Measurements from ENCODE around the gene PPFIA2. TPM values are rescaled to one million over a fixed set of nuclear protein-coding genes. Genes with fewer than 3 reads are reported as not detected.

The PPFIA2 gene
- total RNA-seq, 1 donor from 2014 or later = 1.0 TPM

DNA sequence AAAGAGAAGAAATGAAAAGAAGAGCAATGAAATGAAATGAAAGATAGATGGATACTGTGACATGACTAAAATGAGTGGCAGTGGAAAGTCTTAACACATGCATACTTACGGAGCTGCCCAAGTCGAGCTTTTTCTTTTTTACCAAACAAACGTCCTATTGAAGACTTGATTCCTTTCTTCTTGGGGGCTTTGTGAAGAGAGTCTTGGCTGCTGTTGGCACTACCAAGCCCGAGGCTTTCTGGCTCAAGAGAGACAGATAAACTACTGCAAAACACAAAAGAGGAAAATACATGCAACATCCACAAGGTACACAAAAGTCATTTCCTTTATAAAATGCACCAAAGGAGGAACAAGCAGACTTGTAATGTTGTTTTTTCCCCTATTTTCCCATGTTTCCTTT lies 420.1 kb downstream of the PPFIA2 start:
- Histone ChIP-seq H3K27me3 (ENCODE audit: control insufficient read depth in 3 of 3, insufficient read depth in 3 of 3, low read length in 3 of 3) (no peaks in the 10 kb centered on the region), H3K27ac (ENCODE audit: low read depth, low read length) (no peak overlapping the region), H3K9me3 (ENCODE audit: control insufficient read depth in 3 of 3, low read length in 3 of 3) (no peaks in the 10 kb centered on the region), H3K36me3 (ENCODE audit: control insufficient read depth in 3 of 3, insufficient read depth in 3 of 3, low read length in 3 of 3) (no peaks in the 10 kb centered on the region), H3K4me1 (ENCODE audit: control insufficient read depth in 3 of 3, insufficient read depth in 3 of 3, low read length in 3 of 3) (no peaks in the 10 kb centered on the region), H3K4me3 (ENCODE audit: low read length in 3 of 3) (no peak overlapping the region), H3K9ac (ENCODE audit: low read depth in 1 of 3, low read length in 3 of 3) (no peak overlapping the region)

DNA sequence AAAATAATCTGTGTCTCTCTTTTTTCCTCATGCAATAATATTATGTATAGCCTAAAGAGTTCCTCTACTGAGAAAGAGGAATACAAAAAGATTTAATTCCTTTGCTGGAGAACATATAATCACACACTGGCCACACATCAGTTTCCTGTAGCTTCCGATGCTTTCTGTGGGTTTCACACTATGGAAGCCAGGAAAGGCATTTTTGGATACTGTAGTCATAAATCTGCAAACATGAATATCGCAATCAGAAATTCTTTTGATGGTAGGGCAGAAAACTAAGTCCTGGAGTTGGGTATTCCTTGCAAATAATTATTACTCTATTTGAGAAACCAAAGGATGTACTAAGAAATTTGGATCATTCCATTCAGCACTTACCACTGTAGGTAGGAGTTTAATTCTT lies 421.3 kb downstream of the PPFIA2 start:
- no peak overlapping the region for H3K27ac ChIP-seq (ENCODE audit: low read depth, low read length)
- H3K4me1 ChIP-seq (ENCODE audit: control insufficient read depth in 3 of 3, insufficient read depth in 3 of 3, low read length in 3 of 3) = no peaks in the 10 kb centered on the region
- H3K36me3 ChIP-seq (ENCODE audit: control insufficient read depth in 3 of 3, insufficient read depth in 3 of 3, low read length in 3 of 3) = no peaks in the 10 kb centered on the region
- H3K27me3 ChIP-seq (ENCODE audit: control insufficient read depth in 3 of 3, insufficient read depth in 3 of 3, low read length in 3 of 3) = no peaks in the 10 kb centered on the region
- H3K9me3 ChIP-seq (ENCODE audit: control insufficient read depth in 3 of 3, low read length in 3 of 3) = no peaks in the 10 kb centered on the region
- no peak overlapping the region for H3K4me3 ChIP-seq (ENCODE audit: low read length in 3 of 3)
- H3K9ac ChIP-seq (ENCODE audit: low read depth in 1 of 3, low read length in 3 of 3) = no peak overlapping the region

DNA sequence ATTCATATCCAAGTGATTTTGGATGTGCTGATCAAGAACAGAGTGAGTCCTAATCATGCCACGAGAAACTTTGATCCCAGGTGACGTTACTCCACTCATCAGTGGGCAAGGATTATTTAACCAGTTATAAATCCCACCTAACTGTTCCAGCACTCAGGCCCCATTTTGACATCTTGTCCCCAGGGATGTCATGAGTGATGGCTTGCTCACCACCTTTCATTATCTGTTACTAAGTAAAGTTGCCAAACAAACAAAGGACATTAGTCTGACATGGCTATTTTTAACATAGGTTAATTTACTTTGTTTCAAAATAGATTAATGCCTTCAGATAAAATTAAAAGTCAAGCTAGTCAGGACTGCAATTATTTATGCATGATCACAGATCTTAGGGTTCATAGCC lies 425.3 kb downstream of the PPFIA2 start:
- Histone ChIP-seq H3K9ac (ENCODE audit: low read depth in 1 of 3, low read length in 3 of 3) (no peak overlapping the region), H3K27me3 (ENCODE audit: control insufficient read depth in 3 of 3, insufficient read depth in 3 of 3, low read length in 3 of 3) (no peaks in the 10 kb centered on the region)

DNA sequence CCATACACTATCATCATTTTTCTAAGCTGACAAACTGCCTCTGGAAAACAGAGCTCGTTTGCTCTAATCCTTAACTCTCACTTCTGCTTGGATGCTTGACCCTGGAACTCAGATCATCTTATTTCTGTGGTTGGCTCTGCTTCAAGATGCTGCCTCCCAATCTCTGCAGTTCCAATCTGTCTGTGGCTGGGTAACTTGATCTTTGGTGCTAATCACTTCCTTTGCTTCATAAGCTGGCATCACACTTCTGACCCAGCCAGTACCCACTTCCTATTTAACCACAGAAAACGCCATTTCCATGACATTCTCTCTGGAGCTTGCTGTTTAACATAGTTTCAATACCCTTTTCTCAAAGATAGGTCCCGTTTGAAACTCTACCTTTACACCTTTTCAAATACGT lies 427.1 kb downstream of the PPFIA2 start:
- H3K27me3 ChIP-seq (ENCODE audit: control insufficient read depth in 3 of 3, insufficient read depth in 3 of 3, low read length in 3 of 3) = no peaks in the 10 kb centered on the region
- no peak overlapping the region for H3K9ac ChIP-seq (ENCODE audit: low read depth in 1 of 3, low read length in 3 of 3)
- no peaks in the 10 kb centered on the region for H3K4me1 ChIP-seq (ENCODE audit: control insufficient read depth in 3 of 3, insufficient read depth in 3 of 3, low read length in 3 of 3)
- no peak overlapping the region for H3K27ac ChIP-seq (ENCODE audit: low read depth, low read length)
- no peaks in the 10 kb centered on the region for H3K9me3 ChIP-seq (ENCODE audit: control insufficient read depth in 3 of 3, low read length in 3 of 3)
- H3K4me3 ChIP-seq (ENCODE audit: low read length in 3 of 3) = no peak overlapping the region
- no peaks in the 10 kb centered on the region for H3K36me3 ChIP-seq (ENCODE audit: control insufficient read depth in 3 of 3, insufficient read depth in 3 of 3, low read length in 3 of 3)

More for the DNA sequence above, 425.3 kb downstream of the PPFIA2 start:
- Histone ChIP-seq H3K4me1 (ENCODE audit: control insufficient read depth in 3 of 3, insufficient read depth in 3 of 3, low read length in 3 of 3) (no peaks in the 10 kb centered on the region), H3K9me3 (ENCODE audit: control insufficient read depth in 3 of 3, low read length in 3 of 3) (no peaks in the 10 kb centered on the region), H3K36me3 (ENCODE audit: control insufficient read depth in 3 of 3, insufficient read depth in 3 of 3, low read length in 3 of 3) (no peaks in the 10 kb centered on the region), H3K27ac (ENCODE audit: low read depth, low read length) (no peak overlapping the region), H3K4me3 (ENCODE audit: low read length in 3 of 3) (no peak overlapping the region)

DNA sequence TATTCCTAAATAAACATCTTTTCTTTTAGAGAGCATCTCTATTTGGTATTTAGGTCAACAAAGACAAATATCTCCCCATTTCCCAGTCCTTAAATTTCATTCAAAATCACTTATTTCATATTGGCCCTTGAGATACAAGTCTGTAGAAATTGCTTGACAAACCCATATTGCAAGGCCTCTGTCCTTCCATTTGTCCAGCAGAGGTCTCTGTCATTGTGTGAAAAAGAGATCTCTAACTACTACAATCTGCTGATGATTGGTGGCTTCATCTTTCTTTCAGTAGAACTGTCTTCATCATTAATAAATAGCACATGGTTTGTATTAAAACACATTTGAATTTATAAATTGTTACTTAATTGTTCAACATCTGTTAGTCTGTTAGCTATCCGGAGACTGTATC lies 428.7 kb downstream of the PPFIA2 start:
- H3K4me1 ChIP-seq (ENCODE audit: control insufficient read depth in 3 of 3, insufficient read depth in 3 of 3, low read length in 3 of 3) = no peaks in the 10 kb centered on the region
- H3K27ac ChIP-seq (ENCODE audit: low read depth, low read length) = no peak overlapping the region
- no peak overlapping the region for H3K4me3 ChIP-seq (ENCODE audit: low read length in 3 of 3)
- no peak overlapping the region for H3K9ac ChIP-seq (ENCODE audit: low read depth in 1 of 3, low read length in 3 of 3)
- H3K27me3 ChIP-seq (ENCODE audit: control insufficient read depth in 3 of 3, insufficient read depth in 3 of 3, low read length in 3 of 3) = no peaks in the 10 kb centered on the region
- H3K9me3 ChIP-seq (ENCODE audit: control insufficient read depth in 3 of 3, low read length in 3 of 3) = no peaks in the 10 kb centered on the region
- H3K36me3 ChIP-seq (ENCODE audit: control insufficient read depth in 3 of 3, insufficient read depth in 3 of 3, low read length in 3 of 3) = no peaks in the 10 kb centered on the region

DNA sequence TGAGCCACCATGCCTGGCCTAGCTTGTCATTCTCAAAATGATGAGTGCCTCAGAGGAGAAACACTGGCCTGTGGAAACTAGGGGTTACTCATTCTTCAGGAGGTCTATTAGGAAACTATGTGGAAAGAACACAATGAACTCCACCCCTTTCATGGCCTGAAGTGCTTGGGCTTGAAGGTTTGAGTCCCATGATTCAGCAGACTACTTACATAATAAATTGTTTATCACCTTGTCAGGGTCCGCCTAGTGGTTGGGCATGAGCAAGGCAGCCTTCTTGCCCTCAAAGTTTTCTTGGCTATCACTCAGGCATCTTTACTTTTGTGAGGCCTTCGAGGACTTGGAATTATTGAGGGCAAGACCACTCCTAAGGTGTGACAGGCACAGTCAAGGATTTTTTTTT lies 430.1 kb downstream of the PPFIA2 start:
- Histone ChIP-seq H3K27ac (ENCODE audit: low read depth, low read length) (no peak overlapping the region), H3K9me3 (ENCODE audit: control insufficient read depth in 3 of 3, low read length in 3 of 3) (no peaks in the 10 kb centered on the region), H3K4me3 (ENCODE audit: low read length in 3 of 3) (no peak overlapping the region), H3K4me1 (ENCODE audit: control insufficient read depth in 3 of 3, insufficient read depth in 3 of 3, low read length in 3 of 3) (no peaks in the 10 kb centered on the region), H3K27me3 (ENCODE audit: control insufficient read depth in 3 of 3, insufficient read depth in 3 of 3, low read length in 3 of 3) (no peaks in the 10 kb centered on the region), H3K36me3 (ENCODE audit: control insufficient read depth in 3 of 3, insufficient read depth in 3 of 3, low read length in 3 of 3) (no peaks in the 10 kb centered on the region), H3K9ac (ENCODE audit: low read depth in 1 of 3, low read length in 3 of 3) (no peak overlapping the region)

DNA sequence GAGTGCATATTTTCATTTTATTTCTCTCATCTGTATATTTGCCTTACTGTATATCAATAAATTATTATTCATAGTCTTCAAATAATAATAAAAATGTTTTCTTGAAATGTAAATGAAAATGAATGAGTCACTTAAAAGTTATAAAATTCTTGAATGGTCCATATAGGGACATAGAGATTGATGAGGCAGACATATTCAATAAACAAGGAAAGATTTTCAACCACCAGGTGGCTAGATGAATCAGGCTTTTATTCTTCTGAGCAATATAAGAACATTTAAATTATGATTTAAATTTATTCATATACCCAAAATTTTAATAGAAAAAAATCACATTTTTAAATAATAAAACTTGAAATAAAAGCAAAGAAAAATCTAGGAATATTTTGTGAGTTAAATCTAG lies 431.7 kb downstream of the PPFIA2 start:
- no peaks in the 10 kb centered on the region for H3K36me3 ChIP-seq (ENCODE audit: control insufficient read depth in 3 of 3, insufficient read depth in 3 of 3, low read length in 3 of 3)

DNA sequence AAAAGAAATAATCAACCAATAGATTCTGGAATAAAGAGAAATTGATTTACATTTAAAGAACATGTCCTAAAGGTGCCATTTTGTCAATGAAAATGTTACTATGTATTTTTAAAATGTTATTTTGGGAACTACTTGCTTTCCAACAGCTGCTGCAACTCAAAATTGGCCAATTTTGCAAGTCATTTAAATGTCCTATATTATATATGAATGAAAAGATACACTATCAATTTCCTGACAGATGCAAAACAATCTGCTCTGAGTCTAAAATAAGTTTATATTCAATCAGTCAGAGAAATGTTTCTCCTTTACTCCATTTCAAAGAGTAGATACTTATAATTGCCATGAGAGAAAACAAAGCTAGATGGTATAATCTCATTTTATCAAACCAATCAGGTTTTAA lies 434.1 kb downstream of the PPFIA2 start:
- no peak overlapping the region for H3K9ac ChIP-seq (ENCODE audit: low read depth in 1 of 3, low read length in 3 of 3)
- no peaks in the 10 kb centered on the region for H3K27me3 ChIP-seq (ENCODE audit: control insufficient read depth in 3 of 3, insufficient read depth in 3 of 3, low read length in 3 of 3)
- H3K27ac ChIP-seq (ENCODE audit: low read depth, low read length) = no peak overlapping the region
- no peaks in the 10 kb centered on the region for H3K9me3 ChIP-seq (ENCODE audit: control insufficient read depth in 3 of 3, low read length in 3 of 3)
- no peaks in the 10 kb centered on the region for H3K36me3 ChIP-seq (ENCODE audit: control insufficient read depth in 3 of 3, insufficient read depth in 3 of 3, low read length in 3 of 3)
- H3K4me3 ChIP-seq (ENCODE audit: low read length in 3 of 3) = no peak overlapping the region
- no peaks in the 10 kb centered on the region for H3K4me1 ChIP-seq (ENCODE audit: control insufficient read depth in 3 of 3, insufficient read depth in 3 of 3, low read length in 3 of 3)

More for the DNA sequence above, 431.7 kb downstream of the PPFIA2 start:
- H3K27me3 ChIP-seq (ENCODE audit: control insufficient read depth in 3 of 3, insufficient read depth in 3 of 3, low read length in 3 of 3) = no peaks in the 10 kb centered on the region
- no peak overlapping the region for H3K27ac ChIP-seq (ENCODE audit: low read depth, low read length)
- no peaks in the 10 kb centered on the region for H3K9me3 ChIP-seq (ENCODE audit: control insufficient read depth in 3 of 3, low read length in 3 of 3)
- no peaks in the 10 kb centered on the region for H3K4me1 ChIP-seq (ENCODE audit: control insufficient read depth in 3 of 3, insufficient read depth in 3 of 3, low read length in 3 of 3)
- no peak overlapping the region for H3K4me3 ChIP-seq (ENCODE audit: low read length in 3 of 3)
- no peak overlapping the region for H3K9ac ChIP-seq (ENCODE audit: low read depth in 1 of 3, low read length in 3 of 3)

DNA sequence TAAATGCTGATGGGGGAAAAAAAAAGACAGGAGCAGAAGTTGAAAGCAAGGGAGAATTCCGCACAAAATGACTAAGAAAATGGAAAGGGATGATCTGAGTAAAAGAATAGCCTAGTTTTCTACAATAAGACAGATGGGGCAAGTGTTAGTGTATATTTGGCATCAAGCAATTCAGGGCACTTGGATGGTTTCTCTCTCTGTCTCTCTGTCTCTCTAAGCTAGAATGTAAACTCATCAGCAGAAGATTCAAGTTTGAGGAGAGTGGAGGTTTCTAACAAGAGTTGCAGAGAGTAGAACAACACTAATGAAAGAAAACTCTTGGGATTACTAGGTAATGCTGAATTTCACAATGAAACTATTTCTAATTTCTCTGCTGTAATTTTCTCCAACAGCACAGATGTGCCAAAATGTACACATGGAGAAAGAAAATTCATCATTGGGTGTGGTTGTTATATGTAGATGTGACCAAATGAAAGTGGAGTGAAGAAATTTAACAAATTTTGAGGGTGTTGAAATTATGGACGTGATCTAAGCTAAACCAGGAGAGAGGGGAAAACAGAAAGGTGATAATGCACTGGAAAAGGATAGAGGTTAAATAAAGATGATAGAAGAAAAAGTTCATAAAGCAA lies 444.1 kb downstream of the PPFIA2 start:
- Histone ChIP-seq H3K36me3 (ENCODE audit: control insufficient read depth in 3 of 3, insufficient read depth in 3 of 3, low read length in 3 of 3) (no peaks in the 10 kb centered on the region), H3K9ac (ENCODE audit: low read depth in 1 of 3, low read length in 3 of 3) (no peak overlapping the region), H3K9me3 (ENCODE audit: control insufficient read depth in 3 of 3, low read length in 3 of 3) (no peaks in the 10 kb centered on the region), H3K27ac (ENCODE audit: low read depth, low read length) (no peak overlapping the region), H3K4me3 (ENCODE audit: low read length in 3 of 3) (no peak overlapping the region), H3K27me3 (ENCODE audit: control insufficient read depth in 3 of 3, insufficient read depth in 3 of 3, low read length in 3 of 3) (no peaks in the 10 kb centered on the region), H3K4me1 (ENCODE audit: control insufficient read depth in 3 of 3, insufficient read depth in 3 of 3, low read length in 3 of 3) (no peaks in the 10 kb centered on the region)

DNA sequence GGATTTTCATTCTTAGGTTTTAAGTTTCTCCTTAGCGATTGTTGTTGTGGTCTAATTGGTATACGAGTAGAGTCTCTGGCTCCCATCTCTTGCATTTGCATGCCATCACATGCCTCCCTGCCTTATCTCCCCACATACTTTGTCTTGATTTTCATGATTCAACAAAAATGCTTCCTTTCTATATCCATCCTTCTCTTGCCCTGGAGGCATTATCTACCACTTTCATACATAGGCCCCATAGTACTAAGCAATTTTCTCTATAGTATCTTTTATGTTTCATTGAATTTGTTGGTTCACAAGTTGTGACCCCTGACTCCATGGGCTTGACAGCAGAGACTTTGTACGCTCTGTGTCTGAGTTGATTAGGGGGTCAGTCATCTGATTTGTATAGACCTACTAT lies 455.2 kb downstream of the PPFIA2 start:
- Histone ChIP-seq H3K27ac (ENCODE audit: low read depth, low read length) (no peak overlapping the region), H3K36me3 (ENCODE audit: control insufficient read depth in 3 of 3, insufficient read depth in 3 of 3, low read length in 3 of 3) (no peaks in the 10 kb centered on the region)

More for the DNA sequence above, 455.2 kb downstream of the PPFIA2 start:
- Histone ChIP-seq H3K9ac (ENCODE audit: low read depth in 1 of 3, low read length in 3 of 3) (no peak overlapping the region), H3K4me3 (ENCODE audit: low read length in 3 of 3) (no peak overlapping the region), H3K9me3 (ENCODE audit: control insufficient read depth in 3 of 3, low read length in 3 of 3) (no peaks in the 10 kb centered on the region), H3K27me3 (ENCODE audit: control insufficient read depth in 3 of 3, insufficient read depth in 3 of 3, low read length in 3 of 3) (no peaks in the 10 kb centered on the region), H3K4me1 (ENCODE audit: control insufficient read depth in 3 of 3, insufficient read depth in 3 of 3, low read length in 3 of 3) (no peaks in the 10 kb centered on the region)
